Lower leg skin (tissue), 4 donors: ENCODE data around the gene MDK. TPM values are rescaled to one million over a fixed set of nuclear protein-coding genes. Genes with fewer than 3 reads are reported as not detected.

ENCODE experiments used
- DNase-seq, 2 donors: peaks; one replicate each; pipeline ENCODE4 v3.0.0-alpha.2; 2019; ENCODE audit warnings: low spot score in 2 of 2
- H3K4me3 ChIP-seq: fragments of 200-600 bp; sonication (generic); 2 replicates; pipeline ENCODE4 v1.5.1; 2017; ENCODE audit warnings: mild to moderate bottlenecking, low read depth; ENCODE audit not compliant: poor library complexity, severe bottlenecking
- CTCF ChIP-seq, 3 donors: fragments of 450-650 bp; IDR thresholded peaks; one replicate each; pipeline ENCODE4 v1.5.1; 2016; ENCODE audit warnings: antibody characterized with exemption in 3 of 3, mild to moderate bottlenecking in 3 of 3, moderate library complexity in 2 of 3
- POLR2A ChIP-seq, 2 donors: fragments of 450-650 bp; IDR thresholded peaks; one replicate each; pipeline ENCODE4 v1.6.1; 2016 to 2017; ENCODE audit warnings: antibody characterized with exemption in 2 of 2, mild to moderate bottlenecking in 1 of 2, moderate library complexity in 1 of 2
- WGBS, 2 donors: methylation state at CpG; one replicate each; pipeline ENCODE4 v1.1.5; 2018; 5-methylcytosine and 5-hydroxymethylcytosine counted together
- intact Hi-C: fragments of 100-400 bp; cut with DNase I; formaldehyde crosslinking; loops from one replicate; pipeline ENCODE4 v1.15.0; 2023; ENCODE audit warnings: low total_unique reads
- total RNA-seq, 4 donors: library from RNA; depleted of rRNA; stranded (reverse); fragments of >200 nt; gene quantifications; one replicate each; pipeline ENCODE4 v1.1.0, GENCODE V29; 2016

Gene MDK
- total RNA-seq, 4 donors from 2014 or later = 6.0 to 19.4 (median 12.0) TPM

GRCh38 chr11:46351148-46351547, 30.3 kb upstream of the MDK start:
- intact Hi-C loops = no loop called here
- 68 to 76% methylated on average over 8 of the region's 8 CpGs for WGBS, 2 donors
- no peak for TF ChIP-seq CTCF (IDR thresholded peaks at IDR 0.05)
- no peak for TF ChIP-seq POLR2A (IDR thresholded peaks at IDR 0.05)
- DNase-seq = no peak
- no peak overlapping the region for H3K4me3 ChIP-seq

GRCh38 chr11:46351606-46352005, 29.9 kb upstream of the MDK start:
- no peak for TF ChIP-seq POLR2A (IDR thresholded peaks at IDR 0.05)
- 58 to 68% methylated on average over 5 of the region's 5 CpGs for WGBS, 2 donors
- no peak for DNase-seq
- no peak overlapping the region for H3K4me3 ChIP-seq
- intact Hi-C loops = no loop called here

- DNase-seq = no peak
- TF ChIP-seq CTCF (IDR thresholded peaks at IDR 0.05) (peak in 1 of 3 donors; percentile 40), POLR2A (IDR thresholded peaks at IDR 0.05) (no peak)
- intact Hi-C loops = no loop called here
- H3K4me3 ChIP-seq = no peak overlapping the region
- 49 to 61% methylated on average over 22 to 33 of the region's 33 CpGs for WGBS, 2 donors
These were observed 29.2 kb upstream of the MDK start for GRCh38 chr11:46352063-46352841.

GRCh38 chr11:46353698-46354097, 27.8 kb upstream of the MDK start:
- 22 to 26% methylated on average over 9 of the region's 9 CpGs for WGBS, 2 donors
- DNase-seq = no peak
- TF ChIP-seq POLR2A (IDR thresholded peaks at IDR 0.05) = no peak
- no peak for TF ChIP-seq CTCF (IDR thresholded peaks at IDR 0.05)
- no peak overlapping the region for H3K4me3 ChIP-seq
- intact Hi-C loops = no loop called here

- TF ChIP-seq POLR2A (IDR thresholded peaks at IDR 0.05) (no peak), CTCF (IDR thresholded peaks at IDR 0.05) (no peak)
- no peak overlapping the region for H3K4me3 ChIP-seq
- 80 to 83% methylated on average over 7 of the region's 7 CpGs for WGBS, 2 donors
- no peak for DNase-seq
- intact Hi-C loops = no loop called here
These were observed 24.5 kb upstream of the MDK start for GRCh38 chr11:46356924-46357482.

- 46 to 50% methylated on average over 9 to 11 of the region's 11 CpGs for WGBS, 2 donors
- no peak for DNase-seq
- intact Hi-C loops = no loop called here
- no peak overlapping the region for H3K4me3 ChIP-seq
- TF ChIP-seq POLR2A (IDR thresholded peaks at IDR 0.05) (no peak), CTCF (IDR thresholded peaks at IDR 0.05) (no peak)
These were observed 24.0 kb upstream of the MDK start for GRCh38 chr11:46357483-46357936.
